IMR-90 (cell line): ENCODE data around the gene ELP4. TPM values are rescaled to one million over a fixed set of nuclear protein-coding genes. Genes with fewer than 3 reads are reported as not detected.

ENCODE experiments used
- ATAC-seq: fragments of 200-7000 bp; cut with Tn5 transposase; 2 replicates; pipeline ENCODE4 v1.9.1; 2020; ENCODE audit warnings: low read depth, mild to moderate bottlenecking, moderate library complexity
- BruUV-seq: library from RNA; stranded (reverse); fragments of 400-500 nt; replicated peaks from 2 replicates; lab custom pipeline; 2021; lab: Mats Ljungman, UMichigan
- CTCF ChIA-PET: fragments of 300-600 bp; formaldehyde crosslinking; extraction: SDS; loops from one replicate; lab custom pipeline; 2021; ENCODE audit warnings: antibody characterized with exemption; lab: Yijun Ruan, JAX
- POLR2A ChIA-PET: fragments of 300-600 bp; sonication (Branson Sonifier 250); formaldehyde crosslinking; loops from one replicate; lab custom pipeline; 2022; ENCODE audit warnings: antibody characterized with exemption; ENCODE audit not compliant: unreplicated experiment; lab: Charles Lee
- DNase-seq: peaks from one replicate; pipeline ENCODE4 v3.0.0; 2013
- H2AFZ ChIP-seq: replicated peaks from 2 replicates; pipeline ENCODE3; 2013; ENCODE audit warnings: low read length, mild to moderate bottlenecking; ENCODE audit not compliant: poor library complexity
- H2AK5ac ChIP-seq: 2 replicates; pipeline ENCODE4 v1.6.1; 2013; ENCODE audit warnings: low read depth, low read length, inconsistent platforms
- H2AK9ac ChIP-seq: replicated peaks from 2 replicates; pipeline ENCODE3; 2013; ENCODE audit warnings: mild to moderate bottlenecking, low read depth, low read length, moderate library complexity; ENCODE audit not compliant: poor library complexity
- H2BK120ac ChIP-seq: 2 replicates; pipeline ENCODE4 v1.6.1; 2013; ENCODE audit warnings: low read depth, low read length, inconsistent platforms
- H2BK15ac ChIP-seq: 3 replicates; pipeline ENCODE4 v1.6.1; 2013; ENCODE audit warnings: low read depth, low read length, inconsistent platforms
- H2BK20ac ChIP-seq: 2 replicates; pipeline ENCODE4 v1.6.1; 2013; ENCODE audit warnings: low read depth, mild to moderate bottlenecking, inconsistent platforms, low read length, moderate library complexity
- H2BK5ac ChIP-seq: 2 replicates; pipeline ENCODE4 v1.6.1; 2013; ENCODE audit warnings: mild to moderate bottlenecking, low read depth, low read length, inconsistent platforms; ENCODE audit not compliant: poor library complexity, severe bottlenecking
- H3K14ac ChIP-seq: replicated peaks from 2 replicates; pipeline ENCODE4 v1.6.1; 2013; ENCODE audit warnings: low read depth, low read length, inconsistent platforms
- H3K18ac ChIP-seq: 2 replicates; pipeline ENCODE4 v1.6.1; 2013; ENCODE audit warnings: low read depth, low read length, control low read depth
- H3K23ac ChIP-seq: 2 replicates; pipeline ENCODE4 v1.6.1; 2013; ENCODE audit warnings: low read depth, low read length, inconsistent platforms
- H3K27ac ChIP-seq: 2 replicates; pipeline ENCODE4 v1.5.1; 2013; ENCODE audit warnings: mild to moderate bottlenecking, control low read depth, low read length; ENCODE audit not compliant: insufficient read depth
- H3K27me3 ChIP-seq: 2 replicates; pipeline ENCODE4 v1.6.1; 2013; ENCODE audit warnings: low read length; ENCODE audit not compliant: control insufficient read depth, insufficient read depth
- H3K36me3 ChIP-seq: 2 replicates; pipeline ENCODE4 v1.6.1; 2013; ENCODE audit warnings: low read length, mixed read lengths; ENCODE audit not compliant: control insufficient read depth, insufficient read depth
- H3K4ac ChIP-seq: 2 replicates; pipeline ENCODE4 v1.6.1; 2013; ENCODE audit warnings: low read depth, low read length, inconsistent platforms
- H3K4me1 ChIP-seq: 2 replicates; pipeline ENCODE4 v1.6.1; 2013; ENCODE audit warnings: low read length, mixed read lengths; ENCODE audit not compliant: control insufficient read depth, insufficient read depth
- H3K4me2 ChIP-seq: 2 replicates; pipeline ENCODE4 v1.6.1; 2013; ENCODE audit warnings: low read depth, mild to moderate bottlenecking, control low read depth, low read length, moderate library complexity
- H3K4me3 ChIP-seq: 2 replicates; pipeline ENCODE4 v1.5.1; 2013; ENCODE audit warnings: low read depth, mild to moderate bottlenecking, control low read depth, low read length, moderate library complexity; ENCODE audit not compliant: insufficient read depth
- H3K56ac ChIP-seq: 2 replicates; pipeline ENCODE4 v1.6.1; 2013; ENCODE audit warnings: low read length, inconsistent platforms; ENCODE audit not compliant: insufficient read depth; ENCODE audit errors: extremely low read depth
- H3K79me1 ChIP-seq, 2 experiments: 2 replicates each; pipeline ENCODE4 v1.6.1; 2013; ENCODE audit warnings: low read length in 2 of 2, inconsistent platforms in 1 of 2, low read depth in 1 of 2
- H3K9ac ChIP-seq: 2 replicates; pipeline ENCODE4 v1.6.1; 2013; ENCODE audit warnings: low read depth, low read length, control low read depth
- H3K9me1 ChIP-seq: 2 replicates; pipeline ENCODE4 v1.6.1; 2013; ENCODE audit warnings: low read length, inconsistent platforms; ENCODE audit not compliant: insufficient read depth
- H3K9me3 ChIP-seq: 2 replicates; pipeline ENCODE4 v1.6.1; 2013; ENCODE audit warnings: low read length; ENCODE audit not compliant: control insufficient read depth, insufficient read depth
- H4K20me1 ChIP-seq: 2 replicates; pipeline ENCODE4 v1.6.1; 2013; ENCODE audit warnings: low read length, inconsistent platforms; ENCODE audit not compliant: insufficient read depth
- H4K5ac ChIP-seq: 2 replicates; pipeline ENCODE4 v1.6.1; 2013; ENCODE audit warnings: mild to moderate bottlenecking, low read depth, low read length, control low read depth
- H4K8ac ChIP-seq, 2 experiments: 2 replicates each; pipeline ENCODE4 v1.6.1; 2013; ENCODE audit warnings: low read depth in 2 of 2, low read length in 2 of 2, control low read depth in 1 of 2, inconsistent platforms in 1 of 2
- H4K91ac ChIP-seq: 2 replicates; pipeline ENCODE4 v1.6.1; 2013; ENCODE audit warnings: low read depth, low read length, inconsistent platforms; ENCODE audit not compliant: insufficient read depth
- BHLHE40 ChIP-seq: fragments of 150-350 bp; IDR thresholded peaks from 2 replicates; pipeline ENCODE4 v1.6.1; 2016; ENCODE audit warnings: mild to moderate bottlenecking, low read depth, low read length
- CEBPB ChIP-seq: IDR thresholded peaks from 2 replicates; pipeline ENCODE4 v1.6.1; 2012; ENCODE audit warnings: low read depth, low read length, improper control_type of control experiment
- CHD1 ChIP-seq: IDR thresholded peaks from 2 replicates; pipeline ENCODE4 v1.6.1; 2012; ENCODE audit warnings: low read depth, low read length, improper control_type of control experiment
- CTCF ChIP-seq: conservative IDR thresholded peaks from 2 replicates; pipeline ENCODE4 v1.5.1; 2012; ENCODE audit warnings: mild to moderate bottlenecking, low read depth, low read length, improper control_type of control experiment
- ELK1 ChIP-seq: fragments of 150-350 bp; IDR thresholded peaks from 2 replicates; pipeline ENCODE4 v1.6.1; 2016; ENCODE audit warnings: low read depth, mild to moderate bottlenecking, low read length, moderate library complexity, borderline replicate concordance
- FOS ChIP-seq: fragments of 150-350 bp; IDR thresholded peaks from 2 replicates; pipeline ENCODE4 v1.6.1; 2016; ENCODE audit warnings: low read depth, low read length
- MAFK ChIP-seq: IDR thresholded peaks from 2 replicates; pipeline ENCODE4 v1.6.1; 2012; ENCODE audit warnings: low read depth, low read length, improper control_type of control experiment
- MAZ ChIP-seq: IDR thresholded peaks from 2 replicates; pipeline ENCODE4 v1.6.1; 2012; ENCODE audit warnings: low read depth, mild to moderate bottlenecking, low read length, improper control_type of control experiment, moderate library complexity, borderline replicate concordance
- MXI1 ChIP-seq: IDR thresholded peaks from 2 replicates; pipeline ENCODE4 v1.6.1; 2012; ENCODE audit warnings: low read depth, mild to moderate bottlenecking, low read length, moderate library complexity, borderline replicate concordance
- NFE2L2 ChIP-seq: fragments of 150-350 bp; IDR thresholded peaks from 2 replicates; pipeline ENCODE4 v1.6.1; 2016; ENCODE audit warnings: low read depth, mild to moderate bottlenecking, low read length
- POLR2A ChIP-seq: IDR thresholded peaks from 2 replicates; pipeline ENCODE4 v1.6.1; 2012; ENCODE audit warnings: mild to moderate bottlenecking, low read depth, low read length
- RAD21 ChIP-seq: IDR thresholded peaks from 2 replicates; pipeline ENCODE4 v1.6.1; 2012; ENCODE audit warnings: low read length, improper control_type of control experiment
- RCOR1 ChIP-seq: IDR thresholded peaks from 2 replicates; pipeline ENCODE4 v1.6.1; 2012; ENCODE audit warnings: mild to moderate bottlenecking, low read length, improper control_type of control experiment; ENCODE audit not compliant: insufficient replicate concordance
- RFX5 ChIP-seq: IDR thresholded peaks from 2 replicates; pipeline ENCODE4 v1.8.0; 2012; ENCODE audit warnings: low read depth, mild to moderate bottlenecking, low read length, moderate library complexity
- SMC3 ChIP-seq: fragments of 150-350 bp; IDR thresholded peaks from 2 replicates; pipeline ENCODE4 v1.6.1; 2016; ENCODE audit warnings: low read depth, mild to moderate bottlenecking, antibody characterized with exemption, low read length, moderate library complexity
- USF2 ChIP-seq: fragments of 150-350 bp; IDR thresholded peaks from 2 replicates; pipeline ENCODE4 v1.6.1; 2017; ENCODE audit warnings: mild to moderate bottlenecking, antibody characterized with exemption, low read length, low read depth
- WGBS, 2 experiments: methylation state at CpG; one replicate each; pipeline versions ENCODE4 v1.1.5 to v1.1.7; 2013; ENCODE audit warnings: missing lambda C conversion rate in 2 of 2; ENCODE audit not compliant: insufficient read length in 1 of 2; ENCODE audit errors: extremely low coverage in 2 of 2; 5-methylcytosine and 5-hydroxymethylcytosine counted together
- dilution Hi-C: fragments of 300-500 bp; cut with HindIII; formaldehyde crosslinking; loops from one replicate; pipeline ENCODE4 v1.14.3; 2018; ENCODE audit warnings: low sequenced_read_pairs; ENCODE audit not compliant: unreplicated experiment
- in situ Hi-C: fragments of 300-500 bp; cut with MboI; formaldehyde crosslinking; loops from 3 replicates; pipeline ENCODE4 v1.14.3; 2019; ENCODE audit warnings: low sequenced_read_pairs, inconsistent platforms, mixed read lengths
- intact Hi-C: fragments of 100-400 bp; cut with micrococcal nuclease; formaldehyde crosslinking; loops from 2 replicates; pipeline ENCODE4 v1.10.0; 2022
- polyA plus RNA-seq, 3 experiments: library from polyadenylated mRNA; depleted of rRNA; stranded (reverse); fragments of >200 nt; gene quantifications; 2 replicates each; pipeline ENCODE4 v1.2.3, GENCODE V29; 2012; ENCODE audit warnings: low replicate concordance in 1 of 3
- total RNA-seq: library from RNA; depleted of rRNA; stranded (reverse); fragments of >200 nt; gene quantifications from 2 replicates; pipeline ENCODE4 v1.2.3, GENCODE V29; 2012

ELP4 gene
- total and polyA plus RNA-seq, 2 of the 4 experiments (the other 2 are of a cell fraction) = 8.4 to 20.4 TPM

GRCh38 chr11:31606893-31607292 is 97.3 kb downstream of the ELP4 start:
- POLR2A ChIA-PET = no interaction called here
- H3K23ac ChIP-seq = no peak overlapping the region
- no peak for TF ChIP-seq CTCF
- no peak for TF ChIP-seq NFE2L2
- no peak for TF ChIP-seq MAZ
- no peak for TF ChIP-seq POLR2A
- TF ChIP-seq RCOR1 = no peak
- no peak for TF ChIP-seq ELK1
- TF ChIP-seq MXI1 = no peak
- TF ChIP-seq CEBPB = no peak
- no peak for TF ChIP-seq BHLHE40
- no peak for TF ChIP-seq RFX5
- no peak for TF ChIP-seq CHD1
- no peak for TF ChIP-seq FOS
- TF ChIP-seq RAD21 = no peak
- no peak for TF ChIP-seq SMC3
- no peak for TF ChIP-seq USF2
- TF ChIP-seq MAFK = no peak
- no peak for ATAC-seq
- no peak overlapping the region for H3K4me2 ChIP-seq
- H3K27ac ChIP-seq = no peak overlapping the region
- in situ Hi-C loops (no loop called here), intact Hi-C loops (no loop called here), dilution Hi-C loops (no loop called here)
- H3K27me3 ChIP-seq = no peaks in the 10 kb centered on the region
- H4K5ac ChIP-seq = no peak overlapping the region
- DNase-seq = no peak
- no TSS peak for BruUV-seq
- H4K91ac ChIP-seq = no peak overlapping the region
- no peaks in the 10 kb centered on the region for H4K20me1 ChIP-seq
- no peak overlapping the region for H2BK5ac ChIP-seq
- H3K4me1 ChIP-seq = no peaks in the 10 kb centered on the region
- no peak overlapping the region for H2BK15ac ChIP-seq
- H2BK120ac ChIP-seq = no peak overlapping the region
- H2AK5ac ChIP-seq = no peak overlapping the region
- no peak overlapping the region for H3K56ac ChIP-seq
- WGBS, 2 experiments = 100% methylated on average over 1 of the region's 2 CpGs; no CpG with 5 or more reads in 1 of the 2 experiments
- H3K14ac ChIP-seq = no peak overlapping the region
- no peak overlapping the region for H4K8ac ChIP-seq
- H3K79me1 ChIP-seq = no peaks in the 10 kb centered on the region
- no peak overlapping the region for H2AFZ ChIP-seq
- no peak overlapping the region for H3K4me3 ChIP-seq
- H3K36me3 ChIP-seq = no peaks in the 10 kb centered on the region
- no peak overlapping the region for H3K9ac ChIP-seq
- H3K4ac ChIP-seq = no peak overlapping the region
- no peak overlapping the region for H2AK9ac ChIP-seq
- no peaks in the 10 kb centered on the region for H3K9me3 ChIP-seq
- H2BK20ac ChIP-seq = no peak overlapping the region
- H3K18ac ChIP-seq = no peak overlapping the region
- no peaks in the 10 kb centered on the region for H3K9me1 ChIP-seq
- CTCF ChIA-PET = no interaction called here
